Tibial nerve (tissue), 4 donors: ENCODE results near the gene LCE3A.

Experiments used
- CTCF ChIP-seq, 5 experiments: fragments of 200-600 bp in 3 of 5; fragments of 450-650 bp in 2 of 5; sonication (generic) in 3 of 5; IDR thresholded peaks; one replicate each; pipeline ENCODE4 v1.5.1; 2016 to 2019; ENCODE audit warnings: antibody characterized with exemption in 5 of 5, mild to moderate bottlenecking in 3 of 5, moderate library complexity in 2 of 5
- EP300 ChIP-seq, 2 donors: sonication (generic); formaldehyde crosslinking; IDR thresholded peaks; one replicate each; pipeline ENCODE4 v1.6.1; 2017; ENCODE audit warnings: antibody characterized with exemption in 2 of 2, mild to moderate bottlenecking in 1 of 2
- POLR2A ChIP-seq, 2 donors: fragments of 450-650 bp; IDR thresholded peaks; one replicate each; pipeline ENCODE4 v1.6.1; 2017; ENCODE audit warnings: antibody characterized with exemption in 2 of 2, mild to moderate bottlenecking in 2 of 2, moderate library complexity in 2 of 2

- no peak for TF ChIP-seq CTCF (IDR thresholded peaks at IDR 0.05)
- TF ChIP-seq POLR2A (IDR thresholded peaks at IDR 0.05), result no peak
- no peak for TF ChIP-seq EP300 (IDR thresholded peaks at IDR 0.05)
These were observed 3.8 kb upstream of the LCE3A start for GRCh38 chr1:152626744-152627143.
